Activated T-cell treated with anti-CD3 and anti-CD28 coated beads, Interleukin-2, amount 50 U/mL, for 48 hours (primary cell): ENCODE data around the gene KRT39.
"Not testable (repeated sequence)": the region's sequence is repeated elsewhere in the genome, so short reads cannot be mapped to it uniquely, and the experiment has no call there.

Source experiments
- DNase-seq, 2 experiments: peaks; one replicate each; pipeline ENCODE4 v3.0.0-alpha.2; 2020

Gene KRT39

DNA sequence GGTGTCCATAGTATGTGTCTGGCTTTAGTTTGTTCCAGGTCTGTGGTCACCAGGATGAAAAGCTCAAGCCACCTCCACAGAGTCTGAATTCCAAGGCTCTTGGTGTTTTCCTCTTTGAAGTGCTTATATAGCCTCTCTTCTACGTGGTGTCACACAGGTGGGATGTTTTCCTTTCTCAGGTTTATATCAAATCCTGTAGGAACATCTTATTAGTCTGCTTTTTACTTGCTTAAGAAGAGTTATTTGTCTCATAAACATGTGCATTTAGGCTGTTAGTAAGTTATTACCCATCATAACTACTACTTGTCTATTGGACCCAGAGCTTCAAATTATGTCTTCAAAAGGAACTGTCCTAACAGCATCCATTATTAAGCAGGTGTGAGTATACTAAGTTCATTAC is at the start of gene KRT39:
Gene KRT39 (minus strand): TSS at position 101 of the 400 bp plus-strand sequence. CDS start 92 bp downstream, at position 9.
- DNase-seq: no peak

- no peak for DNase-seq
These were observed 48.7 kb upstream of the KRT39 start for GRCh38 chr17:41015454-41015853.

DNA sequence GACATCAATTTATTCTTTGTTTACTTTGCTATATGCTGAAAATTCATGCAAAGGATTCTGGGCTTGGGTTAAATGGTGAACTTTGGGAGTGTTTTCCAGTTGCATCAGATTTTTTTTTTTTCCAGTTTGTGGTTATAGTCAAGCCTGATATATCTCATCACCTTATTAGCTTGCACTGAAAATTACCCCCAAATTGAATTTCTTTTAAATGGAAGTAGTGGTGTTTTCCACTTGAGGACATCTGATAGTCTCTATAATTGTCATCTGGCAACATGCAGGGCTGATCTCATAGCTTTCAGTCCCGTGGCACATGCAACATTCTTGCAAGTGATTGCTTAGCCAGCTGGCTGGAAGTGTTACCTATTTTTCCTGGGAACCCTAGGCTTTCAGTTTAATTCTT is 46.9 kb upstream of the KRT39 start:
- DNase-seq: no peak

DNA sequence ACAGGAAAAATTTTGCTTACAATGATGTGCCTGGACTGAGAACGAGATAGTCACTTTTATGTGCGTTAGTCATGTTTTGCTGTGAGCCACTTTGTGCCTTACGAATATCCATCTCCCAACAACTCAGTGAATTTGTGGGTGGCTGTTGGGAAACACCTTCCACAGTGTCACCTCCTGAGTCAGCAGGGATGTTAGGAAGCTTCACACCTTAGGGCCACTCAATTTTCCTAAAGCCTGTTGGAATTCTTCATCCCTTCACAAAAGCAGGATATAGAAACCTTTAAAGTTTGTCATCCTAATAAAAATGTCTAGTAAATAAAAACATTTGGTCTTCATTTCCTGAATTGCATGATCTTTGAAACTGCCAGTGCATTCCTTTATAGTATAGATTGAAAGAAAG is 46.4 kb upstream of the KRT39 start:
- no peak for DNase-seq

- no peak for DNase-seq
These were observed 45.8 kb upstream of the KRT39 start for GRCh38 chr17:41012326-41013120.

- DNase-seq: no peak
These were observed 43.7 kb upstream of the KRT39 start for GRCh38 chr17:41010441-41010840.

GRCh38 chr17:41009936-41010335 is 43.2 kb upstream of the KRT39 start:
- no peak for DNase-seq

DNA sequence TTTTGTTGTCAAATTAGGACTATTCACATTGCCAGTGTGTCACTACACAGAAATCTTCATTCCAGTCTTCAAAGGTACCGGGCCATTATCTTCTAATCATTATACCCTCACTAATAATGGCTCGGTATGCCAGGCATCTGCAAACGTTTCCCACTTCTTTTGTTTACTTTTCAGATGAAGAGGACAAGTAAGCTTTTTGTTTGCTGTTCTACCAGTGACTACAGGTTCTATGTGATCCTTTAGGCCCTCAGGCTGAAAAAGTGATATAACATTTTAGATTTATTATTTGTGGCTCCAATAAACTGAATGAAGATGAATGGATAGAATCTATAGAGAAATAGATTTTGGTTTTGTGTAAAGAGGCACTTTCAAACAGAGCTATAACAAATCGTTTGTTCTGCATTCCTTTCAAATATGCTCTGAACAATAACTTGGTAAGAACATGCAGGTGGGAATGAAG is 42.6 kb upstream of the KRT39 start:
- DNase-seq: no peak

DNA sequence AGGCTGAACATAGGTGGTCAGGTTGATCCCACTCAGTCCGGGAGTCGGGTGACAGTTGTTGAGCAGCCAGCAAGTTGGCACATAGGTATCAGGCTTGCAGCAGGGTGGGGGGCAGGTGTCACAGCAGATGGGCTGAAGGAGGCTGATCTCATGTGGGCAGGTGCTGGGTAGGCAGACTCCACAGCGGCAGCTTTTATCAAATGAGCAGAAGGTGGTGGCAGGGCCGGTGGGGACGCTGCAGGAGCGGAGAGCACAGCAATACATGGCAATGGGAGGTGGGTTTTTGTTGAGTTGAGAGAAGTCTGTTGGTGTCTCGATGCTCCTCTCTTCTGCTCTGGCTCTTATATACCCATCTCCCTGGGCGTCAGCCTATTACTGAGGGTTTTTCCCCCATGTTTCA is 42.1 kb upstream of the KRT39 start, which contains the start of gene KRTAP3-1:
Gene KRTAP3-1 (minus strand): TSS at position 318 of the 400 bp plus-strand sequence. CDS start 54 bp downstream, at position 264.
- DNase-seq: no peak

DNA sequence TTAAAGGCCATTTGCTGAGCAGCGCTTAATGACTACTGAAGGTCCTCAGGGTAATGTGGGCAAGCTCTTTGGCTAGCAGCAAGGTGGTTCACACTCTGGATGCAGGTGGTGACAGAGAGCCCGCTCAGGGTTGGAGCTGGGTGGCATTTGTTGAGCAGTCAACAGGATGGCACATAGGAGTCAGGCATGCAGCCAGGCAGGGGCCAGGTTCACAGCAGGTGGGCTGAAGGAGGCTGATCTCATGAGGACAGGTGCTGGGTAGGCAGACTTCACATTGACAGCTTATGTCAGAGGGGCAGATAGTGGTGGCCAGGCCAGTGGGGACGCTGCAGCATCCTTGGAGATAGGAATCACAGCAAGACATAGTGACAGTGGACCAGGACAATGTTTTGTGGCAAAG is 37.6 kb upstream of the KRT39 start:
- no peak for DNase-seq

GRCh38 chr17:41003926-41004325 is 37.2 kb upstream of the KRT39 start:
- no peak for DNase-seq

GRCh38 chr17:41002814-41003213 is 36.1 kb upstream of the KRT39 start:
- DNase-seq: no peak

GRCh38 chr17:41001795-41002194 is 35.0 kb upstream of the KRT39 start:
- DNase-seq: no peak

GRCh38 chr17:40999563-40999962 is 32.8 kb upstream of the KRT39 start, which contains the start of gene KRTAP3-2:
Gene KRTAP3-2 (minus strand): TSS chr17:40999906. CDS start chr17:40999853, 53 bp downstream.
- not testable (repeated sequence) for DNase-seq

GRCh38 chr17:40997361-40997760 is 30.6 kb upstream of the KRT39 start:
- no peak for DNase-seq

GRCh38 chr17:40996829-40997228 is 30.1 kb upstream of the KRT39 start:
- no peak for DNase-seq

DNA sequence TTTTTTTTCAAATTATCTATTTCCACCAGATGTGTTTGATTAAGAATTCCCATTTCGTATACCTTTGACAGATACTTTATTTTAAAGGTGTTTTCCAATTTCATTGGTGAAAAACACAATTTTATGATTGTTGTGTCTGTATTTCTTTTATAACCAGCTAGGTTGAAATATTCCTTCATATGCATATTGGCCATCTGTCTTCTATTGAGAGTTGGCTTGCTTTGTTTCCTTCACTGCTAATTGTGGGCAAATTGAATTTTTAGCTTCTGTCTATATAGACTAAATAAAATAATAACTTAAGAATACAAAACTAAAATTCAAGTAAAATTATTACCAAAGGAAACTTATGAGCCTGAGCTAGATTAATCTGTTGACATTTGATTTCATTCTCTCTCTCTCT is 28.4 kb upstream of the KRT39 start:
- DNase-seq: no peak

- no peak for DNase-seq
These were observed 27.1 kb upstream of the KRT39 start, which contains the start of gene KRTAP3-3 for GRCh38 chr17:40993839-40994238. Gene KRTAP3-3 (minus strand): TSS chr17:40994164. CDS start chr17:40994097, 67 bp downstream.

GRCh38 chr17:40993084-40993483 is 26.3 kb upstream of the KRT39 start:
- DNase-seq: no peak

DNA sequence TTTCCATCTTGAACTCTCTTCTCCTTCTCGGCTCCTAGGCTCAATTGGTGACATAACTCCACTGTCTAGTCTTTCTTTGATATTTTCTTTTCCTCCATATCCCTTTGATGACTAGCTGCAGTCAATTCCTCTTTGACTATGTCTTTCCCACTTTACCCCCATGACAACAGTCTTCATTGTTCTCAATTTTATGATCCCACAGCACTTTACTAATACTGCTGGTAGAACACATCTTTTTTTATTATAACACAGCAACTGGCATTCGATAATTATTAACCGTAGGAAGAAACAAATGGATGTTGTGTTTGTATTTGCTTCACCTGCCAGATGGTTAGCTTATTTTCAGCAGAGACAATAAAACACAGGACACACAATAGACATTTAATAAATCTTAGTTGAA is 25.9 kb upstream of the KRT39 start:
- DNase-seq: no peak

DNA sequence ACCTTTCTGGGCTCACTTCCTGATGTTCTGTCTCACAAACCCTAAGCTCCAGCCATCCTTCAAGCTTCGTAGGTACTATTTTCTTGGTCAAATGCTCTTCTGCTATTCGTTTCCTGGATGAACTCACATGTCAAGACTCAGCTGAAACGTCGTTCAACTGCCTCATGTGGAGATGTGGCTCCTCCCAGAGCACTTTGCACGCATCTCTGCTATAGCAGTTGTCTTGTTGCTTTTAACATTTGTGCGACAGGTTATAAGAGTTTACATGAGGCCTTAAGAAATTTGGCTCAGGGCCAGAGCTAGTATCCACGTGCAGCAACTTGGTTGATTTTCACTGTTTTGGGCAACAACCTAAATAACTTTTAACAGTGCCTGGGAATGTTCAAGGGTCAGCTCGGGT is 20.2 kb upstream of the KRT39 start:
- no peak for DNase-seq

GRCh38 chr17:40984226-40984625 is 17.5 kb upstream of the KRT39 start, which contains the start of gene KRT40:
Gene KRT40 (minus strand): TSS chr17:40984326. CDS start chr17:40984273, 53 bp downstream.
- DNase-seq: no peak

DNA sequence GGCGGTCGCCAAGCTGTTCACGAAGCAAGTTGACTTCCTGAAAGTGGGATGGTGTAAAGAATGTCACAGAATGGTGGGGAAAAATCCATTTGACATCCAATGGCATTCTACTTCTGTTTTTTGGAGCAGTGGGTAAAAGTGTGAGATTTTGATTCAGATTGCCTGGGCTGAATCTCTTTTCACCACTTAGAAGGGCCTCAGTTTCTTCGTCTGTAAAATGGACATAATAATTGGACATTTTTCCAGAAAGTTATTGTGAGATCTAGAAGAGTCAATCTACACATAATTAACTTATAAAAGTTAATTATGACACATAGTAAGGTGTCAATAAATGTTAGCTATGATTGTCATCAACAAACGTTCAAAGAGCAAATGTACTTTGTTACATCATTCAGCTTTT is 14.4 kb upstream of the KRT39 start:
- no peak for DNase-seq

- DNase-seq: no peak
These were observed 13.8 kb upstream of the KRT39 start for GRCh38 chr17:40980596-40980995.
